ENCODE results near the gene PSMA3.

The PSMA3 gene

DNA sequence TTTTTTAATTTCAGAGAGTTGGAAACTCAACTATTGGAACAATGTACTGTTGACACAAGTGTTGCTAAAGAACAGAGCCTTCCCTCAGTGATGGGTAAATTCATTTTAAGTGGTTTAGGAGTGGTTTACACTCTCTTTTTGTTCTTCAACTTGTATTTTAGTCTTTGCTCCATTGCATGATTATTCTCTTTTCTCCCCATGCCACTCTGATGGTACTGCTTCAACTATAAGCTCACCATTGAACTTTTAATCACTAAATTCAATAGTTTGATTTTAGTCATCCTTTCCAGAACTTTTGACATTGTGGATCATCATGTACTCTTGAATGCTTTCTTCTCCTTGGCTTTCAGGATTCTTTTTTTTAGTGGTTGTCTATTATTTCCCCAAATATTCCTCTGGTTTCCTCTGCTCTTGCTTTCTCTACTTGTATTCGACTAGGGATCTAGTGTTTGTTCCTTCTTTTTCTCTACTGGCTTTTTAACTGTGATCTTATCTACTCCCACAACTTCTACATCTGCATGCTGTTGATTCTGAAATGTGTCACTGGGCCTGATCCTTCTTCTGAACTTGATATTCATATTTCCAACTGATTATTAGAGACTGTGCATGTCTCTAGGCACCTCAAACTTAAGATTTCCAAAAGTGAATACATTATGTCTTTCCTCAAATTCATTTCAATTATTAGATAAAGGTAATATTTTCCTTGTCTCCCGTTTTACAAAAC is 29.3 kb upstream of the PSMA3 start:
- H3K36me3 ChIP-seq (ENCODE audit: insufficient read depth, insufficient read length, low read length), result peaks cover 30% of the 10 kb centered on the region

DNA sequence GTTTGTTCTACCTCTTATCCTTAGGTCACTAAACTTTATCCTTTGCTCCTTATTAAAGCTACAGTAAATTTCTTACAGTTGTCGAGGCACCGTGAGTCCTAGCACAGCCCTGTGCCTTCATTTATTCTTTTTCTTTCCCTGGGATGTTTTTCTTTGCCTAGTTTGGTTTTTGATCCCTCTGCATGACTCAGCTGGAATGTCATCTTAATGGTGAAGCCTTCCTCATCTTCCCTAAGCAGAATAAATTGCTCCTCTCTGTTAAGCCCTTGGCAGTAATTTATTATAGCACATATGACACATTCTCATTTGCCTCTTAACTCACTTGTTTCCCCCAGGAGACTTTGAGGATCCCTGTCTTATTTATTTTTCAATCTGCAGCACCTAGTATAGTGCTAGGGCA is 28.1 kb upstream of the PSMA3 start:
- Histone ChIP-seq H3K36me3 (ENCODE audit: insufficient read depth, insufficient read length, low read length) (peaks cover 26% of the 10 kb centered on the region), H3K9ac (ENCODE audit: insufficient read length, low read depth) (no peak overlapping the region), H3K27me3 (ENCODE audit: insufficient read depth, insufficient read length) (no peaks in the 10 kb centered on the region), H3K4me1 (ENCODE audit: insufficient read depth, insufficient read length) (no peaks in the 10 kb centered on the region), H3K9me3 (ENCODE audit: insufficient read depth, low read length) (no peaks in the 10 kb centered on the region), H3K4me3 (ENCODE audit: insufficient read length, low read depth) (no peak overlapping the region)
- DNase-seq (ENCODE audit: low read depth, low spot score), result no peak
- TF ChIP-seq YY1 (IDR thresholded peaks at IDR 0.05; ENCODE audit: insufficient read depth, insufficient read length) (no peak), SUZ12 (IDR thresholded peaks at IDR 0.05; ENCODE audit: extremely low read depth, insufficient read depth, insufficient read length) (no peak), ZNF274 (IDR thresholded peaks at IDR 0.05; ENCODE audit: low read depth, low read length) (no peak)

More for the DNA sequence above, 29.3 kb upstream of the PSMA3 start:
- no peak for TF ChIP-seq ZNF274 (IDR thresholded peaks at IDR 0.05; ENCODE audit: low read depth, low read length)
- TF ChIP-seq YY1 (IDR thresholded peaks at IDR 0.05; ENCODE audit: insufficient read depth, insufficient read length), result no peak
- no peak for TF ChIP-seq SUZ12 (IDR thresholded peaks at IDR 0.05; ENCODE audit: extremely low read depth, insufficient read depth, insufficient read length)
- Histone ChIP-seq H3K9ac (ENCODE audit: insufficient read length, low read depth) (no peak overlapping the region), H3K4me3 (ENCODE audit: insufficient read length, low read depth) (no peak overlapping the region), H3K27me3 (ENCODE audit: insufficient read depth, insufficient read length) (no peaks in the 10 kb centered on the region), H3K4me1 (ENCODE audit: insufficient read depth, insufficient read length) (no peaks in the 10 kb centered on the region), H3K9me3 (ENCODE audit: insufficient read depth, low read length) (no peaks in the 10 kb centered on the region)
- DNase-seq (ENCODE audit: low read depth, low spot score), result no peak

DNA sequence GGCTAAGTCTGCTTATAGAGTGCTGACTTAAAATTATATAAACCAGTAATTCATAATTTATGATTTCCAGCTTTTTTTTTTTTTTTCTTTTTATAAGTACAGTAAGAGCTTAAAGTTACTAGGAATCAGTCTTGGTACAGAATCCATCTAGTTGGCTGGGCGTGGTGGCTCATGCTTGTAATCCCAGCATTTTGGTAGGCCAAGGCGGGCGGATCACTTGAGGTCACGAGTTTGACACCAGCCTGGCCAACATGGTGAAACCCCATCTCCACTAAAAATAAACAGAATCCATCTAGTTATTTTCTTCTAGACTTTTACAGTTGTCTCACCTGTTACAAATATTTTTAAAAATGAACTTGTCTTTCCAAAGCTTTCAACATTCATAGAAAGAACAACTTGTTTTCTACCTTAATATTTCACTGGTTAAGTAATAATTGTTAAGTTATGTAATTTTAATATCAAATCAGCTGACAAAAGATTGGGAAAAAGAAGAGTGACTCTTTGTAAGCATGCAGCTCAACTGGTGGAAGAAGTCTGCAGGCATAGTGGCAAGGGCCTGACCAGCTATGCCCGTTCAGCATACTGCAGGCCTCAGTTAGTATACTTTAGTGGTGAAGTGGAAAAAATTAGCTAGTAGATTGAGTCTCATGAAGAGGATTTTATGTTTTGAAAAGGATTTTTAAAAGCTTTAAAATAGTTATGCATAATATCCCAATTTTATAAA is 17.4 kb upstream of the PSMA3 start:
- no peak overlapping the region for H3K4me3 ChIP-seq (ENCODE audit: insufficient read length, low read depth)
- no peak for TF ChIP-seq ZNF274 (IDR thresholded peaks at IDR 0.05; ENCODE audit: low read depth, low read length)
- TF ChIP-seq YY1 (IDR thresholded peaks at IDR 0.05; ENCODE audit: insufficient read depth, insufficient read length), result no peak
- TF ChIP-seq SUZ12 (IDR thresholded peaks at IDR 0.05; ENCODE audit: extremely low read depth, insufficient read depth, insufficient read length), result no peak
- H3K4me1 ChIP-seq (ENCODE audit: insufficient read depth, insufficient read length), result no peaks in the 10 kb centered on the region
- peaks cover 19% of the 10 kb centered on the region for H3K36me3 ChIP-seq (ENCODE audit: insufficient read depth, insufficient read length, low read length)
- DNase-seq (ENCODE audit: low read depth, low spot score), result no peak
- no peaks in the 10 kb centered on the region for H3K9me3 ChIP-seq (ENCODE audit: insufficient read depth, low read length)
- H3K27me3 ChIP-seq (ENCODE audit: insufficient read depth, insufficient read length), result no peaks in the 10 kb centered on the region
- H3K9ac ChIP-seq (ENCODE audit: insufficient read length, low read depth), result no peak overlapping the region

DNA sequence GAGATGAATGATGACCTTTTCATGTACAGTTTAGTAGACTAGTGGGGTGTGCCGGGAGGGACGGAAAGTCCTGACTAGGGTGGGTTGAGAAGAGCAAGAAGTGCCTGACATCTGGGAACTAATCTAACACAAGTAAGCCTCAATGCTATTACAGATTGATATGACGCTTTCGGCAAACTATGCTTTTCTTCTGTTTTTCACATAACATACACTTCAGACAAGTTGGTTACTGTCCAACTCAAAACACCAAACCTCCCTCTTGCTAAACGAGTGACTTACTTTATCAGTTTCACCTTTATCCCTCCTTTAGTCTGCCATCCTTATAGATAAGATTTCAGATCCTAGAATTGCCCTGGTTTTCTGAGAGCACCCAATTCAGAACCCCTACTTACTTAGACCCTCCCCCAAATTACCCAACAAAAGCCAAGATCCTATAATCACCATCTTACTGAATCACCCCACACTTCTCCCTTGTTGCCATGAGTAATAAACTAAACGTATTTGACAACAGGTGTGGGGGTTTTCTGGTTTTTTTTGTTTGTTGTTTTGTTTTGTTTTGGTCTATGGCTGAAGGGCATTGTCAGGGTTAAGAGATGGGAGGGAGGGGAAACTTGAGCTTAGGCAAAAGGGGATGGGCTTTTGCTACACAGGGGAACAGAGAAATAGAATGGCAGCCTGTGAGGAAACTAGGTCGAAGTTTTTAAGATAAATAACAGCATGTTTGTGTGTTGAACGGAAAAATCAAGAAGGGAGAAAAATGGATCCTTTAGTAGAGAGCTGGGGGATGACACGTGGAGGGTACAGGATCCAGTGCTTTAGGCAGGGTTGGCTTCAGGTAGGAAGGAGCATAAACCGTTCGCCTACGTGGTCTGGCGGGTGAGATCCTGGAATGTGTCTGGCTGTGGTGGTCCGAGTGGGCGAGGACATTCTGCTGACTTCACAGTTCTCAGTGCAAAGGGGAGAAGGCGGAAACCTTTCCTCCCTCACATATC is 6.1 kb upstream of the PSMA3 start:
- no peak overlapping the region for H3K4me3 ChIP-seq (ENCODE audit: insufficient read length, low read depth)
- no peak for DNase-seq (ENCODE audit: low read depth, low spot score)
- TF ChIP-seq YY1 (IDR thresholded peaks at IDR 0.05; ENCODE audit: insufficient read depth, insufficient read length), result no peak
- TF ChIP-seq ZNF274 (IDR thresholded peaks at IDR 0.05; ENCODE audit: low read depth, low read length), result no peak
- TF ChIP-seq SUZ12 (IDR thresholded peaks at IDR 0.05; ENCODE audit: extremely low read depth, insufficient read depth, insufficient read length), result no peak
- no peaks in the 10 kb centered on the region for H3K36me3 ChIP-seq (ENCODE audit: insufficient read depth, insufficient read length, low read length)
- no peaks in the 10 kb centered on the region for H3K4me1 ChIP-seq (ENCODE audit: insufficient read depth, insufficient read length)
- H3K27me3 ChIP-seq (ENCODE audit: insufficient read depth, insufficient read length), result no peaks in the 10 kb centered on the region
- no peak overlapping the region for H3K9ac ChIP-seq (ENCODE audit: insufficient read length, low read depth)
- H3K9me3 ChIP-seq (ENCODE audit: insufficient read depth, low read length), result no peaks in the 10 kb centered on the region

DNA sequence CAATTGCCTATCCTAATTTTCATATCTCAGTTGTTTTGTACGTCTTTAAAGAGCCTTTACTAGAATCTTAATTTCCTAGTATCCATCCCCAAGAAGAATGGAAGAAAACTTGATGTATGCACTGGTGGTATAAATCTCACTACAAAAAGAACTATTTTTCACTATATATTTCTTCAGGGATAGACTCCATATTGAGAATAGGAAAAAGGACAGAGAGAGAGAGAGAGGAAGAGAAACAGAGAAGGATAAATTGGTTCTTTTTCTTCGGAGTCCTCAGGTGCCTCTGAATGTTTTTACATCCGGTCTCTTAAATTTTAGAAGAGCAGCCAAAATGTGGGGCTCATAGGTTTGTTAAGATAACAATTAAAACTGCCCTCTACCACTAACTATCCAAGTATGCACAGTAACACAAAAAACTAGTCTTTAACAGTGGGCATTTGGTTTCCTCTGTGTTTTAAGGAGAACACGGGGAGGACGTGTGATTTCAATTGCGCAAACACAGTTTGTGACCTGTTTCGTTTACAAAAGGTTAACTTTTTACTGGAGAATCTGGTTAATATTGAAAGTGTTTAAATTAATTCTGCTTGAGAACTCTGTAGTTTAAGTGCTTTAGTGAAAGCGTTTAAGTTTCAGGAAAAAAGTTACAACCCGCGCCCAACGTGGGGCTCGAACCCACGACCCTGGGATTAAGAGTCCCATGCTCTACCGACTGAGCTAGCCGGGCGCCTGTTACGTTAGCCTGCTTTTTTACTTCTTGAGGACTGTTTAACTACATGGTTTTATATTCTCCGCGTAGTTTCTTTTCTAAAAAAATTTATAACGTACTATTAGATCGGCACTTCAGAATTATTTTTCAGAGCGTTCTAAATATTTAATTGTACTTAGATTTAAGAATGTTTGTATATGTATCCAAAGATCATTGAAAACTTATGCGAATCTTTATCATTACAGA is 5.1 kb upstream of the PSMA3 start:
- H3K4me1 ChIP-seq (ENCODE audit: insufficient read depth, insufficient read length), result no peaks in the 10 kb centered on the region
- H3K36me3 ChIP-seq (ENCODE audit: insufficient read depth, insufficient read length, low read length), result no peaks in the 10 kb centered on the region
- TF ChIP-seq YY1 (IDR thresholded peaks at IDR 0.05; ENCODE audit: insufficient read depth, insufficient read length), result no peak
- no peak for TF ChIP-seq ZNF274 (IDR thresholded peaks at IDR 0.05; ENCODE audit: low read depth, low read length)
- no peak for TF ChIP-seq SUZ12 (IDR thresholded peaks at IDR 0.05; ENCODE audit: extremely low read depth, insufficient read depth, insufficient read length)
- H3K9ac ChIP-seq (ENCODE audit: insufficient read length, low read depth), result no peak overlapping the region
- no peak for DNase-seq (ENCODE audit: low read depth, low spot score)
- H3K27me3 ChIP-seq (ENCODE audit: insufficient read depth, insufficient read length), result no peaks in the 10 kb centered on the region
- peak overlapping the region; percentile 40 for H3K4me3 ChIP-seq (ENCODE audit: insufficient read length, low read depth)
- H3K9me3 ChIP-seq (ENCODE audit: insufficient read depth, low read length), result no peaks in the 10 kb centered on the region

Measured in NT2/D1 (cell line).